Activated naive CD8-positive, alpha-beta T cell (primary cell): Measurements from ENCODE around the gene CEBPA.
A peak's percentile ranks its signal among the peaks of the same experiment; 100 is the strongest.

ENCODE experiments used
- H3K27ac Mint-ChIP-seq: one replicate; pipeline ENCODE4 v1.8.0; 2021; ENCODE audit warnings: mixed read lengths
- H3K27me3 Mint-ChIP-seq: one replicate; pipeline ENCODE4 v1.8.0; 2021; ENCODE audit warnings: mixed read lengths
- H3K36me3 Mint-ChIP-seq: one replicate; pipeline ENCODE4 v1.8.0; 2021; ENCODE audit warnings: mixed read lengths
- H3K4me1 Mint-ChIP-seq: one replicate; pipeline ENCODE4 v1.8.0; 2021; ENCODE audit warnings: low read depth, mixed read lengths
- H3K4me3 Mint-ChIP-seq: one replicate; pipeline ENCODE4 v1.8.0; 2021; ENCODE audit warnings: mild to moderate bottlenecking, mixed read lengths
- H3K9me3 Mint-ChIP-seq: one replicate; pipeline ENCODE4 v1.8.0; 2021; ENCODE audit warnings: low read depth, mixed read lengths

Gene CEBPA

GRCh38 chr19:33266974-33267484 lies 35.3 kb downstream of the CEBPA start:
- Mint-ChIP-seq H3K27me3 (peaks cover 1% of the 10 kb centered on the region), H3K36me3 (no peaks in the 10 kb centered on the region), H3K9me3 (no peaks in the 10 kb centered on the region), H3K4me3 (no peak overlapping the region), H3K27ac (no peak overlapping the region), H3K4me1 (peaks cover 2% of the 10 kb centered on the region)

- Mint-ChIP-seq H3K4me1 (peaks cover 11% of the 10 kb centered on the region), H3K27me3 (peaks cover 3% of the 10 kb centered on the region), H3K27ac (no peak overlapping the region), H3K36me3 (no peaks in the 10 kb centered on the region), H3K9me3 (no peaks in the 10 kb centered on the region), H3K4me3 (no peak overlapping the region)
Observed at GRCh38 chr19:33264881-33265445, 37.4 kb downstream of the CEBPA start.

DNA sequence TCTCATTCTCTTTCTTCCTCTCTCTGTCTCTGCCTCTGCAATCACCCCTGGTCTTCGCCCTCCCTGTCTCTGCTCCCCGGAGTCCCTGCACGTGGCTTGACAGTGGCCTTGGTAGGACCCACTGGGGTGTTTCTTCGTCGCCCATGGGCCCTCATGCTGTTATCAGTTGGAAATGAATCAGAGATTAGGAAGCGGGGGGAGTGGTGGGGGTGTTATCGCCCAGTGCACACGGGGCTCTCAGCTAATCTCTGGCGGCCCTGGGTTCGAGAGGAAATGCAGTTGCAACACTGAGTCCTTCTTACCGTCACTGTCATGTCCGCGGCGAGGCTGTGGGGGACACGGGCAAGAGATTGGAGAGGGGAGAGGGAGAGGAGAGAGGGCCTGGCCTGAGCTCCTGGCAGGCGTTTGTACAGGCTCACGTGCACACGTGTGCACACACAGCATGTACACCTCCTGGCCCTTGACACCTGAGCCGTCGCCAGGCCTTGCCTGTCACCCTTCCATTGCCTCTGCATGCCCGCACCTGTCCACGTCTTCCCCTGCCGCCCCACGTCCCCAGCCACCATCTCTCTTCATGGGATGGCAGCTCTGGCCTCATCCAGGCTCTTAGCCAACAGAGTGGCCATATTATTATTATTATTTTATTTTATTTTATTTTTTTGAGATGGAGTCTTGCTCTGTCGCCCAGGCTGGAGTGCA lies 38.9 kb downstream of the CEBPA start:
- Mint-ChIP-seq H3K36me3 (no peaks in the 10 kb centered on the region), H3K4me3 (no peak overlapping the region), H3K27ac (no peak overlapping the region), H3K9me3 (no peaks in the 10 kb centered on the region), H3K4me1 (peaks cover 11% of the 10 kb centered on the region), H3K27me3 (peaks cover 3% of the 10 kb centered on the region)

DNA sequence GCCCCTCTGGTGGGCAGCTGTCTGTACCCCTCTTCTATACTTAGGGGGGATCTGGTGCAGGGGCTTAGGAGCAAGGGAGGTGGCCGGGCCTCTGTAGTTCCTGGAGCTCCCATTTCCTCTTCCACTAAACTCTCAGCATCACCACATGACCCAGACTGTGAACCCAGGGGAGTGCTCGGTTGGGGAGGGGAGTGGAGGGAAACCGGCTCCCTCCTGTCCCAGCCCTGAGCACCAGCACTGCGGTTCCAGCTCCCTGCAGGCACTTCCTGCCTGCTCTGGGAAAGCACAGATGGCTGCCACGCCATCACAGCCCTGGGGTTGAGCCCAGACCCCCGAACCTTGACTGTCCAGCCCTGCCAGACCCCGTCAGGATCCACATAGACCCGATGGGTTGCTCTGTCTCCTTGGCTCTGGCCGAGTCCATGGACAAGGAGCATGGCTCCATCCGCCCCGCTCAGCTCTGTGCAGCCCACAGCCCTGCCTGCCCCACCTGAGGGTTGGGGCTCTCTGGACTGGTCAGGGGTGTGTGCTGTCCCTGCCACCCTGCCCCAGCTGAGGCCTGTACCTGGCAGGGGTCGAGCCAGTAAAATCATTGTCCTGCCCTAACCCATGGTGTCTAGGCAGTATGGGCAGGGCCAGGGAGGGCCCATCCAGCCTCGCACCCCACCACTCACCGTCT lies 40.7 kb downstream of the CEBPA start:
- H3K27me3 Mint-ChIP-seq, result peaks cover 3% of the 10 kb centered on the region
- peaks cover 11% of the 10 kb centered on the region for H3K4me1 Mint-ChIP-seq
- H3K27ac Mint-ChIP-seq, result no peak overlapping the region
- H3K4me3 Mint-ChIP-seq, result no peak overlapping the region
- H3K36me3 Mint-ChIP-seq, result no peaks in the 10 kb centered on the region
- no peaks in the 10 kb centered on the region for H3K9me3 Mint-ChIP-seq

GRCh38 chr19:33260628-33261418 lies 41.5 kb downstream of the CEBPA start:
- Mint-ChIP-seq H3K27me3 (peaks cover 3% of the 10 kb centered on the region), H3K9me3 (no peaks in the 10 kb centered on the region), H3K4me3 (peak overlapping the region; percentile 10), H3K4me1 (peaks cover 11% of the 10 kb centered on the region), H3K36me3 (no peaks in the 10 kb centered on the region), H3K27ac (no peak overlapping the region)

- H3K9me3 Mint-ChIP-seq, result no peaks in the 10 kb centered on the region
- H3K36me3 Mint-ChIP-seq, result no peaks in the 10 kb centered on the region
- no peak overlapping the region for H3K27ac Mint-ChIP-seq
- no peak overlapping the region for H3K4me3 Mint-ChIP-seq
- peaks cover 6% of the 10 kb centered on the region for H3K27me3 Mint-ChIP-seq
- H3K4me1 Mint-ChIP-seq, result peaks cover 11% of the 10 kb centered on the region
Observed at GRCh38 chr19:33259539-33259938, 42.8 kb downstream of the CEBPA start.

DNA sequence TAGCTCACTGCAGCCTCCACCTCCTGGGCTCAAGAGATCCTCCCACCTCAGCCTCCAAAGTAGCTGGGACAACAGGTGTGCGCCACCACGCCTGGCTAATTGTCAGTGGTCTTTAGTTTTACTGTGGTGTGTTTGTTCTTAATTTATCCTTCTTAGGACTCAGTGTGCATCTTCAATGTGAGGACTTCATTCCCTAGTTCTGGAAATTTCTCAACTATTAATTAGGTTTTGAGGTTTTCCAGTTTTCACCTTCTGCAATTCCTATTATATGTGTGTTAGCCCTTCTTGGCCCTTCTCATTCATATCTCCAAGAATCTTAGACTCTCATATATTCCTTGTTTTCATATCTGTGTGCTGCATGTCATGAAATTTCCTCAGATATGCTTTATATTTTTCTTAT lies 44.5 kb downstream of the CEBPA start:
- H3K9me3 Mint-ChIP-seq, result no peaks in the 10 kb centered on the region
- H3K4me1 Mint-ChIP-seq, result peaks cover 11% of the 10 kb centered on the region
- H3K27me3 Mint-ChIP-seq, result peaks cover 6% of the 10 kb centered on the region
- H3K4me3 Mint-ChIP-seq, result no peak overlapping the region
- no peaks in the 10 kb centered on the region for H3K36me3 Mint-ChIP-seq
- H3K27ac Mint-ChIP-seq, result no peak overlapping the region

GRCh38 chr19:33256261-33256660 lies 46.1 kb downstream of the CEBPA start:
- Mint-ChIP-seq H3K27ac (no peak overlapping the region), H3K9me3 (no peaks in the 10 kb centered on the region), H3K27me3 (peaks cover 5% of the 10 kb centered on the region), H3K36me3 (no peaks in the 10 kb centered on the region), H3K4me3 (no peak overlapping the region), H3K4me1 (peaks cover 6% of the 10 kb centered on the region)

DNA sequence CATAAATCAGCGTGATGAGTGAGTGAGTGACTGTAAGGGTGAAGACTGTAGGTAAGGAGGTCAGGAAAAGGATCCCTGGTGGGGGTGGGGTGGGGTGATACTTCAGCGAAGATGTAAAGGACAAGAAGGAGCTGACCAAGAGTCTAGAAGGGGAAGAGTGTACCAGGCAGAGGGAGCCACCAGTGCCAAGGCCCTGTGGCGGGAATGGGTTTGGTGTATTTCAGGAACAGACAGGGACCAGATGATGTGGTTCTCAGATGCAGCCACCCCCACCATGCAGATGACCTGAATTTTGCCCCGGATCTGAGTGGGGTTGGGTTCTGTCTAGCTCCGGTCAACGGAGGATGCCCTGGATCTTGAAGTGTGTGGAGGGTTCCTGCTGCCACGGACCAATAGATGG lies 46.6 kb downstream of the CEBPA start:
- no peak overlapping the region for H3K4me3 Mint-ChIP-seq
- H3K9me3 Mint-ChIP-seq, result no peaks in the 10 kb centered on the region
- H3K4me1 Mint-ChIP-seq, result peaks cover 2% of the 10 kb centered on the region
- H3K27me3 Mint-ChIP-seq, result peaks cover 4% of the 10 kb centered on the region
- no peak overlapping the region for H3K27ac Mint-ChIP-seq
- no peaks in the 10 kb centered on the region for H3K36me3 Mint-ChIP-seq

DNA sequence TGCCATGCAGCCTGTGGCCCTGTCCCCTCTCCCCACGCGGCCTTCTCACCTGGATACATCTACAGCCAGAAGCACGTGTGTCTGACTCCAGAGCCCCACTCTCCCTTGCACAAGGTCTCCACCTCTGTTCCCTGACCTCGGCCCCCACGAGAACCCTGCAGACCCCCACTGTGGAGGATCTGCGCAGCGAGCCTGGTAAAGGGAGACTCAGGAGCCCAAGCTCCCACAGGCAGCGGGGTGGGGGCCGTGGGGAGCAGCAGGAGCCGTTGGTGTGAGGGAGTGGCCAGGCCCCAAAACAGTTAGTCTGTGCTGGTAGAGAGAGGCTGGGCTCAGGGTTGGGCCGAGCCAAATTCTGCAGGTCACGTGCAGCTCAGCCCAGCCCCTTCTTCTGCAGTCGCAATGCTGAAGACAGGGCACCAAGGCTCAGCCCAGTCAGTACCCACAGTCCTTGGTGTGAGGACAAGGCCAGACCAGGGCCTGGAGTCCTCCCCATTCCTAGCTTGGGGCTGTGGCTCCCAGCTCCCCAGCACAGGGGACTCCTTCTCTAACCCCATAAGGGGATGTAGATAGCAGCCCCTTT lies 48.0 kb downstream of the CEBPA start:
- H3K27me3 Mint-ChIP-seq, result peaks cover 3% of the 10 kb centered on the region
- H3K27ac Mint-ChIP-seq, result no peak overlapping the region
- H3K36me3 Mint-ChIP-seq, result no peaks in the 10 kb centered on the region
- no peaks in the 10 kb centered on the region for H3K4me1 Mint-ChIP-seq
- H3K9me3 Mint-ChIP-seq, result no peaks in the 10 kb centered on the region
- H3K4me3 Mint-ChIP-seq, result no peak overlapping the region

DNA sequence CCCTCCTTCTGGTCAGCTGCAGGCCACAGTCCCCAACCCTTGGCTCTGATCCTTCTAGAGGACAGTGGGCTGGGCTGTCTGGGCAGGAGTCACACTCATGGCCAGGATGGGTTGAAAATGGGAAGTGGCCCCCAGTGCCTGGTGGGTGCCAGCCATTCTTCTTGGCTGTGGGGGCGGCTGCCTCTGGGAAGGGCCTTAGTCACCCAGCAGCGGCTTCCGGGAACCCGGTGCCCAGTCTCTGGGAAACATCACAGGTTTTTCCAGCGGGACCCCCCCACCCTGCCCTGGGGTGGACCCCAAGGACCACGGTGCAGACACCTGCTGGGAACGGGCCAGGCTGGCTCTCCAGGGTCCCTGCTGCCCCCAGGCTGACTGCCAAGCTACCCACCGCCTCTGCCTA lies 49.4 kb downstream of the CEBPA start:
- no peaks in the 10 kb centered on the region for H3K9me3 Mint-ChIP-seq
- H3K36me3 Mint-ChIP-seq, result no peaks in the 10 kb centered on the region
- H3K4me1 Mint-ChIP-seq, result no peaks in the 10 kb centered on the region
- no peak overlapping the region for H3K4me3 Mint-ChIP-seq
- no peak overlapping the region for H3K27ac Mint-ChIP-seq
- peaks cover 3% of the 10 kb centered on the region for H3K27me3 Mint-ChIP-seq

GRCh38 chr19:33252418-33252962 lies 49.8 kb downstream of the CEBPA start:
- no peaks in the 10 kb centered on the region for H3K36me3 Mint-ChIP-seq
- H3K4me1 Mint-ChIP-seq, result no peaks in the 10 kb centered on the region
- H3K9me3 Mint-ChIP-seq, result no peaks in the 10 kb centered on the region

GRCh38 chr19:33251526-33252090 lies 50.7 kb downstream of the CEBPA start:
- H3K27me3 Mint-ChIP-seq, result peaks cover 3% of the 10 kb centered on the region
- H3K27ac Mint-ChIP-seq, result no peak overlapping the region
- H3K4me1 Mint-ChIP-seq, result no peaks in the 10 kb centered on the region
- H3K9me3 Mint-ChIP-seq, result no peaks in the 10 kb centered on the region
- H3K4me3 Mint-ChIP-seq, result no peak overlapping the region
- no peaks in the 10 kb centered on the region for H3K36me3 Mint-ChIP-seq

More at GRCh38 chr19:33252418-33252962, 49.8 kb downstream of the CEBPA start:
- Mint-ChIP-seq H3K27me3 (peaks cover 3% of the 10 kb centered on the region), H3K4me3 (no peak overlapping the region), H3K27ac (no peak overlapping the region)

DNA sequence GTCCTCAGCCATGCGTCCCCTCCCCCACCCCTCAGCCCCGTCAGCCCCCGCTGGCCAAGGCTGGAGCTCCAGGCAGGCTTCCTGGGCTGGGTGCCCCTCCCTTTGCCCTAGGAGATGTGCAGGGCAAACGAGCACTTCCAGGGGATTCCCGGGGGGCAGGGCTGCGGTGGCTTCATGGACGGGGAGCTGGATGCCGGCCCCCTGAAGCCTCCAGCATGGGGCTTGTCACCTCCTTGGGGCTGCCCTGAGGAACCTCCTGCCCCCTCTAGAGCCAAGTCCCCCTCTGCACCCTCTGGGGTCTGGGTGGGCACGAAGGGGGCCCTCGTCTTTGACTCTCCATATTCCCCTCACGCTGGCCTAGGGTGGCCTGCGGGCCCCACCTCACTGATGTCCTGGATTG lies 51.3 kb downstream of the CEBPA start:
- no peak overlapping the region for H3K4me3 Mint-ChIP-seq
- H3K4me1 Mint-ChIP-seq, result no peaks in the 10 kb centered on the region
- no peaks in the 10 kb centered on the region for H3K9me3 Mint-ChIP-seq
- no peak overlapping the region for H3K27ac Mint-ChIP-seq
- no peaks in the 10 kb centered on the region for H3K36me3 Mint-ChIP-seq
- peaks cover 3% of the 10 kb centered on the region for H3K27me3 Mint-ChIP-seq
